Thyroid gland (tissue), 4 donors: ENCODE measurements around the gene WDR64. TPM values are rescaled to one million over a fixed set of nuclear protein-coding genes. Genes with fewer than 3 reads are reported as not detected.
"Not testable (repeated sequence)": the region's sequence is repeated elsewhere in the genome, so short reads cannot be mapped to it uniquely, and the experiment has no call there.

Experiments
- DNase-seq, 2 donors: peaks; one replicate each; pipeline ENCODE4 v3.0.0-alpha.2; 2019
- H3K27ac ChIP-seq, 3 donors: fragments of 200-600 bp; sonication (generic); 1 replicate in 2 of 3; 2 replicates in 1 of 3; pipeline ENCODE4 v1.5.1; 2016 to 2019; ENCODE audit warnings: mild to moderate bottlenecking in 1 of 3, moderate library complexity in 1 of 3
- H3K27me3 ChIP-seq: fragments of 200-600 bp; sonication (generic); one replicate; pipeline ENCODE4 v1.5.1; 2019
- H3K36me3 ChIP-seq, 2 donors: fragments of 200-600 bp; sonication (generic); one replicate each; pipeline ENCODE4 v1.5.1; 2016 to 2019
- H3K4me1 ChIP-seq, 2 donors: fragments of 200-600 bp; sonication (generic); one replicate each; pipeline ENCODE4 v1.5.1; 2017 to 2019
- H3K4me3 ChIP-seq, 3 donors: fragments of 200-600 bp; sonication (generic); replicated peaks in 1 of 3; 1 replicate in 2 of 3; 2 replicates in 1 of 3; pipeline ENCODE4 v1.5.1; 2016; ENCODE audit warnings: mild to moderate bottlenecking in 1 of 3
- H3K9me3 ChIP-seq: fragments of 200-600 bp; sonication (generic); one replicate; pipeline ENCODE4 v1.5.1; 2017
- POLR2A ChIP-seq, 2 donors: fragments of 450-650 bp; IDR thresholded peaks; one replicate each; pipeline ENCODE4 v1.6.1; 2017; ENCODE audit warnings: antibody characterized with exemption in 2 of 2, mild to moderate bottlenecking in 2 of 2, moderate library complexity in 1 of 2
- WGBS, 2 donors: methylation state at CpG; one replicate each; pipeline ENCODE4 v1.1.5; 2017; 5-methylcytosine and 5-hydroxymethylcytosine counted together
- intact Hi-C: fragments of 100-400 bp; cut with DNase I; formaldehyde crosslinking; loops from one replicate; pipeline ENCODE4 v1.15.1; 2023
- total RNA-seq, 4 donors: library from RNA; depleted of rRNA; stranded (reverse); fragments of >200 nt; gene quantifications; one replicate each; pipeline ENCODE4 v1.2.3, GENCODE V29; 2016
- TF ChIP-seq, protein P1 (sequence below), 6 experiments: fragments of 200-600 bp in 3 of 6; fragments of 450-650 bp in 3 of 6; sonication (generic) in 3 of 6; IDR thresholded peaks; one replicate each; pipeline ENCODE4 v1.5.1; 2016 to 2019; ENCODE audit warnings: antibody characterized with exemption in 6 of 6, mild to moderate bottlenecking in 2 of 6, inconsistent platforms in 1 of 6, moderate library complexity in 1 of 6

The WDR64 gene
- total RNA-seq, 4 donors from 2014 or later = not detected

DNA sequence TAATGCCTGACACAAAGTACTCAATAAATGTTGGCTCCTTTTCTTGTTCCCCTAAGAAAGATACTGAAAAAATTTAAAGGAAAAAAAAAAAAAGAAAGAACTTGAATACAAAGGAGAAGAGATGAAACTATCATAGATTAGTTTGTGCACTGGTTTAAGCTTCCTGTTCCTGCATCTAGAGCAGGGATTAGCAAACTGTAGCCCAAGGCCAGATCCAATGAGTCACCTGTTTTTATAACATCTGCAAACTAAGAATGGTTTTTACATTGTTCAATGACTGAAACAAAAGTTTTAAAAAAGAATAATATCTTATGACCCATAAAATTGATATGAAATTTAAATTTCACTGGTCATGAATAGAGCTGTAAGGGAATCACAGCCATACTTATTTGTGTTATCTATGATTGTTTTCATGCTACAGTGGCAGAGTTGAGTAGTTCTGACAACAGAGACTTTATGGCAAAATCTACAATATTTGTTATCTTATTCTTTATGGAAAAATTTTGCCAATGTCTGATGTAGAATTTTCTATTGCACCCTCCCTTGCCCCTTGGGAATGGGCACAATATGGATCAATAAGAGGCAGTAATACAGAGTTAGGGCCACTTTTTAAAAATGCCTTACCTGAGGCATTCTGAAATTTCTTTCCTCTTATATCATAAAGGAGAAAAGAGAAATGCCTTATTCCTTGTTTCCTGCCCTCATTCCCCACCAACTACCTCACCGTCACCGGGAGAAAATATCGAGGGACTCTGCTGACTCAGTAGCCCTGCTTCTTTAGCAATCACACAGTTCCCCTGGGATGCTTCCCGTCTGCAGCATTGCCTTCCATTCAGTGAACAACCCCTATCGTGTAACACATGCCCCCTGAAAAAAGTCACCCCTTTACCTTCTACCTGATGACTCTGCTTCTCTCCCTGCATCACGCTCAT is 50.6 kb downstream of the WDR64 start:
- no peaks in the 10 kb centered on the region for H3K4me1 ChIP-seq
- TF ChIP-seq, protein P1, sequence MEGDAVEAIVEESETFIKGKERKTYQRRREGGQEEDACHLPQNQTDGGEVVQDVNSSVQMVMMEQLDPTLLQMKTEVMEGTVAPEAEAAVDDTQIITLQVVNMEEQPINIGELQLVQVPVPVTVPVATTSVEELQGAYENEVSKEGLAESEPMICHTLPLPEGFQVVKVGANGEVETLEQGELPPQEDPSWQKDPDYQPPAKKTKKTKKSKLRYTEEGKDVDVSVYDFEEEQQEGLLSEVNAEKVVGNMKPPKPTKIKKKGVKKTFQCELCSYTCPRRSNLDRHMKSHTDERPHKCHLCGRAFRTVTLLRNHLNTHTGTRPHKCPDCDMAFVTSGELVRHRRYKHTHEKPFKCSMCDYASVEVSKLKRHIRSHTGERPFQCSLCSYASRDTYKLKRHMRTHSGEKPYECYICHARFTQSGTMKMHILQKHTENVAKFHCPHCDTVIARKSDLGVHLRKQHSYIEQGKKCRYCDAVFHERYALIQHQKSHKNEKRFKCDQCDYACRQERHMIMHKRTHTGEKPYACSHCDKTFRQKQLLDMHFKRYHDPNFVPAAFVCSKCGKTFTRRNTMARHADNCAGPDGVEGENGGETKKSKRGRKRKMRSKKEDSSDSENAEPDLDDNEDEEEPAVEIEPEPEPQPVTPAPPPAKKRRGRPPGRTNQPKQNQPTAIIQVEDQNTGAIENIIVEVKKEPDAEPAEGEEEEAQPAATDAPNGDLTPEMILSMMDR (IDR thresholded peaks at IDR 0.05) = no peak
- TF ChIP-seq POLR2A (IDR thresholded peaks at IDR 0.05) = no peak
- H3K27ac ChIP-seq = no peak overlapping the region
- H3K27me3 ChIP-seq = no peaks in the 10 kb centered on the region
- no peak for DNase-seq
- no peaks in the 10 kb centered on the region for H3K36me3 ChIP-seq
- H3K9me3 ChIP-seq = no peaks in the 10 kb centered on the region
- intact Hi-C loops = no loop called here
- no peak overlapping the region for H3K4me3 ChIP-seq
- 85% methylated on average over 6 of the region's 6 CpGs for WGBS, 2 donors

GRCh38 chr1:241703739-241704138 is 51.7 kb downstream of the WDR64 start:
- H3K4me3 ChIP-seq, H3K27me3 ChIP-seq, H3K27ac ChIP-seq, H3K4me1 ChIP-seq, H3K9me3 ChIP-seq, intact Hi-C loops, DNase-seq, H3K36me3 ChIP-seq: not testable (repeated sequence)
- WGBS, 2 donors = 85 to 88% methylated on average over 4 of the region's 4 CpGs

DNA sequence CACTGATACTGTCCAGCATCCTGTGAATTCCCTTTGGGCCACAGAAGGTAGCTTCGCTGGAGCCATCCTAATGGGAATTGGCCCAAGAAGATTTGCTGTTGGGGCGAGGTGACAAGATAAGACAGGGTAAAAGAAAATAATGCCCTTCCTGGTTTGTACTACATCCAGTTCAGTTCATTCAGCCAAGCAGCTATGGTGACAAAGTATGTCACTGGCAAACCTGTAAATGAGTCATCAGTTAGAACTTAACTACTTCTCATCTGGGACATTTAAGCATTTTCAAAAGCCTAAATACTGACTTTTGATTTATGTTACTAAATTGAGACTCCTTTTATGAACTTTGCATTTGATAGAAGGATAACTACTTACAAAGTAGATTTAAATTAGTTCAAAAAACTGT is 54.2 kb downstream of the WDR64 start:
- no peaks in the 10 kb centered on the region for H3K36me3 ChIP-seq
- H3K4me3 ChIP-seq = no peak overlapping the region
- H3K27ac ChIP-seq = no peak overlapping the region
- H3K9me3 ChIP-seq = no peaks in the 10 kb centered on the region
- H3K27me3 ChIP-seq = no peaks in the 10 kb centered on the region
- intact Hi-C loops = no loop called here
- DNase-seq = no peak
- TF ChIP-seq, protein P1 (IDR thresholded peaks at IDR 0.05) = no peak
- TF ChIP-seq POLR2A (IDR thresholded peaks at IDR 0.05) = no peak
- H3K4me1 ChIP-seq = no peaks in the 10 kb centered on the region
- 55 to 73% methylated on average over 2 of the region's 2 CpGs for WGBS, 2 donors

GRCh38 chr1:241706967-241707366 is 54.9 kb downstream of the WDR64 start:
- TF ChIP-seq, protein P1 (IDR thresholded peaks at IDR 0.05) = no peak
- TF ChIP-seq POLR2A (IDR thresholded peaks at IDR 0.05) = no peak
- H3K27me3 ChIP-seq = no peaks in the 10 kb centered on the region
- intact Hi-C loops = no loop called here
- DNase-seq = peak; percentile 7 to 12
- H3K36me3 ChIP-seq = no peaks in the 10 kb centered on the region
- no peak overlapping the region for H3K27ac ChIP-seq
- no peaks in the 10 kb centered on the region for H3K4me1 ChIP-seq
- H3K9me3 ChIP-seq = no peaks in the 10 kb centered on the region
- no peak overlapping the region for H3K4me3 ChIP-seq
- WGBS, 2 donors = 38 to 41% methylated on average over 2 of the region's 2 CpGs

GRCh38 chr1:241707442-241707841 is 55.4 kb downstream of the WDR64 start:
- no peak for TF ChIP-seq POLR2A (IDR thresholded peaks at IDR 0.05)
- TF ChIP-seq, protein P1 (IDR thresholded peaks at IDR 0.05) = no peak
- Histone ChIP-seq H3K4me1 (no peaks in the 10 kb centered on the region), H3K9me3 (no peaks in the 10 kb centered on the region), H3K27me3 (no peaks in the 10 kb centered on the region), H3K4me3 (no peak overlapping the region), H3K36me3 (no peaks in the 10 kb centered on the region), H3K27ac (no peak overlapping the region)
- intact Hi-C loops = no loop called here
- WGBS, 2 donors = 84 to 87% methylated on average over 2 of the region's 2 CpGs
- DNase-seq = no peak
